Measurements from ENCODE around the gene ADAMTS8.

The ADAMTS8 gene

DNA sequence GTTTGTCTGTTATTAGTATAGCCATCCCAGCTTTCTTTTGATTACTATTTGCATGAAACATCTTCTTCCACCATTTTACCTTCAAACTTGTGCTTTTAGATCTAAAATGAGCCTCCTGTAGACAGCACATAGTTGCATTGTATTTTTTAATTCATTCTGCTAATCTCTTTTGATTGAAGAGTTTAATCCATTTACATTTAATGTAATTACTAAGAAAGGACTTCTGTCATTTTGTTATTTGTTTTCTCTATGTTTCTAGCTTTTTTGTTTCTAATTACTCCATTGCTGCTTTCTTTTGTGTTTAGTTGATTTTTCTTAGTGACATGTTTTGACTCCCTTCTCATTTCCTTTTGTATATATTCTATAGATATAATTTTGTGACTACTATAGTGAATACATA lies 70.0 kb downstream of the ADAMTS8 start:
- no peak for DNase-seq (ENCODE audit: low read depth in 2 of 2)
- TF ChIP-seq, protein P1, sequence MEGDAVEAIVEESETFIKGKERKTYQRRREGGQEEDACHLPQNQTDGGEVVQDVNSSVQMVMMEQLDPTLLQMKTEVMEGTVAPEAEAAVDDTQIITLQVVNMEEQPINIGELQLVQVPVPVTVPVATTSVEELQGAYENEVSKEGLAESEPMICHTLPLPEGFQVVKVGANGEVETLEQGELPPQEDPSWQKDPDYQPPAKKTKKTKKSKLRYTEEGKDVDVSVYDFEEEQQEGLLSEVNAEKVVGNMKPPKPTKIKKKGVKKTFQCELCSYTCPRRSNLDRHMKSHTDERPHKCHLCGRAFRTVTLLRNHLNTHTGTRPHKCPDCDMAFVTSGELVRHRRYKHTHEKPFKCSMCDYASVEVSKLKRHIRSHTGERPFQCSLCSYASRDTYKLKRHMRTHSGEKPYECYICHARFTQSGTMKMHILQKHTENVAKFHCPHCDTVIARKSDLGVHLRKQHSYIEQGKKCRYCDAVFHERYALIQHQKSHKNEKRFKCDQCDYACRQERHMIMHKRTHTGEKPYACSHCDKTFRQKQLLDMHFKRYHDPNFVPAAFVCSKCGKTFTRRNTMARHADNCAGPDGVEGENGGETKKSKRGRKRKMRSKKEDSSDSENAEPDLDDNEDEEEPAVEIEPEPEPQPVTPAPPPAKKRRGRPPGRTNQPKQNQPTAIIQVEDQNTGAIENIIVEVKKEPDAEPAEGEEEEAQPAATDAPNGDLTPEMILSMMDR (IDR thresholded peaks at IDR 0.05; ENCODE audit: low read depth, low read length): no peak
- H3K4me3 ChIP-seq (replicated peaks in 1 of 2; ENCODE audit: low read depth in 2 of 2, low read length in 2 of 2): no peak overlapping the region

Data from cardiac fibroblast (primary cell).